Fibroblast of mammary gland (primary cell): ENCODE data around the gene CLEC12A.
"Not testable (repeated sequence)": the region's sequence is repeated elsewhere in the genome, so short reads cannot be mapped to it uniquely, and the experiment has no call there.

Source experiments
- DNase-seq: peaks from one replicate; pipeline ENCODE4 v3.0.0-alpha.2; 2010; ENCODE audit warnings: low read depth
- H3K4me3 ChIP-seq: 2 replicates; pipeline ENCODE4 v1.5.1; 2011; ENCODE audit warnings: low read depth, mild to moderate bottlenecking, low read length, moderate library complexity; ENCODE audit not compliant: control insufficient read depth
- CTCF ChIP-seq: conservative IDR thresholded peaks from 2 replicates; pipeline ENCODE4 v1.5.1; 2011; ENCODE audit warnings: low read depth, low read length, inconsistent platforms; ENCODE audit not compliant: control insufficient read depth, insufficient read depth

The CLEC12A gene

GRCh38 chr12:10016881-10017280 lies 45.7 kb downstream of the CLEC12A start:
- peak; percentile 2 for DNase-seq
- no peak for TF ChIP-seq CTCF
- no peak overlapping the region for H3K4me3 ChIP-seq

DNA sequence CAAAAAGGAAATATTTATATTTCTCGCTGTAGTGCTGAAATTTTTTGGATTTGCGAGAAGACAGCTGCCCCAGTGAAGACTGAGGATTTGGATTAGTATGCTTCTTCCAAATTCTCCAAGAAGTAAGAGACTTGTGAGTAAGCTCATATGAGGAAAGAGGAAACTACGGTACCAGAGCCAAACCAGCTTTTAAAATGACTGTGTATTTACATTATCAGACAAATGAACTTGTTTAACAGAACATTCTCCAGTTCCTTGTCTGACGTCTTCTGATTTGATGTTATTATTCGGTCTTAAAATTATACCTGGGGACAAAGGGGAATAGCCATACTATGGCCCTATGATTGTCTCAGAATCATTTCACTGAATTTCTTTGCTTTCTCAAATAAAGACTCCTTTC lies 47.2 kb downstream of the CLEC12A start:
- no peak overlapping the region for H3K4me3 ChIP-seq
- no peak for TF ChIP-seq CTCF
- no peak for DNase-seq

- DNase-seq, result no peak
- TF ChIP-seq CTCF, result no peak
- no peak overlapping the region for H3K4me3 ChIP-seq
Measured at GRCh38 chr12:10021342-10021741, 50.1 kb downstream of the CLEC12A start.

GRCh38 chr12:10025236-10025635 lies 54.0 kb downstream of the CLEC12A start:
- no peak for TF ChIP-seq CTCF
- no peak for DNase-seq
- H3K4me3 ChIP-seq, result no peak overlapping the region

- not testable (repeated sequence) for DNase-seq, H3K4me3 ChIP-seq
Measured at GRCh38 chr12:10026666-10027065, 55.5 kb downstream of the CLEC12A start.

- no peak for DNase-seq
- TF ChIP-seq CTCF, result no peak
- H3K4me3 ChIP-seq, result no peak overlapping the region
Measured at GRCh38 chr12:10027311-10027710, 56.1 kb downstream of the CLEC12A start.

DNA sequence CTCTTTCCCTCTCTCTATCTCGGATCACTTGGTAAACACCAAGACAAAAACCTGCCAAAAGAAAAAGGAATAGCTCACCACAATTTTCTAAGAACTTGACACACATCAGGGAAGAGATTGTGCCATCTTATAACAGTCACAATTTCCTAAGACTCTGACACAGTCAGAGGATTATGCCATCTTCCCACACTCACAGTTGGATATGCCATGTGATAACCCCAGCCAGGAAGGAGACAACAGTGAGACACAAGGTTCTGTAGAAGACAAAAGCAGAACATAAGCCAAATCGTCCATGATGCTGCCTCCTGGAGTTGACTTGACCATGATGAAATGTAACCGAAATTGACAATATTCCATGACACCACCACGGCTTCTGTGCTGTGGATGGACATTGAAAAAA lies 56.5 kb downstream of the CLEC12A start:
- H3K4me3 ChIP-seq, result no peak overlapping the region
- TF ChIP-seq CTCF, result no peak
- peak; percentile 30 for DNase-seq

DNA sequence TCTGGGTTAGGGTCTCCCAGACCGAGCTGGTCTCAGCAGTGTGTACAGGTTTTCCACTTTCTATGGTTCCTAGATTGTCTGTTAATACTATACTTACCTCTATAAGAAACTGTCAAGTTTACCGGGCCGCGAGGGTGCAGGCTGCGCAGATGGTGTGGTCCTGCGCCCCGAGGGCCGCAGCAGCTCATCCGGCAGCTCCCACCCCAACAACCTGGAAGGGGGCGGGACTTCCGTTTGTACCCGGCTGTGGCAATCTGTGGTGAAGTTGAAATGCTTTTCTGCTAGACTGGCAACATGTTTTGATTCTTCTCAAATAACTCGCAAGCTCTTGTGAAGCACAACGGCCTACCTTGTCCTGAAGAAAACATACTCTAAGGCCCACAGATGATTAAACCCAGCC lies 59.2 kb downstream of the CLEC12A start, which contains the start of gene CLEC9A:
CLEC9A (plus strand) TSS at position 237 of the 400 bp plus-strand sequence. CDS start 22,006 bp downstream, outside the sequence.
- H3K4me3 ChIP-seq, result no peak within 1 kb of the TSS
- no peak for TF ChIP-seq CTCF
- no peak for DNase-seq
